Epithelial cell of esophagus (primary cell): Measurements from ENCODE around the gene SCN10A.

ENCODE experiments used
- DNase-seq: peaks from one replicate; pipeline ENCODE4 v3.0.0; 2010; ENCODE audit warnings: low read depth
- H3K4me3 ChIP-seq: 2 replicates; pipeline ENCODE4 v1.5.1; 2011; ENCODE audit warnings: mild to moderate bottlenecking, low read length, control low read depth
- CTCF ChIP-seq: IDR thresholded peaks from 2 replicates; pipeline ENCODE4 v1.5.1; 2011; ENCODE audit warnings: low read depth, mild to moderate bottlenecking, low read length, control low read depth, inconsistent platforms; ENCODE audit not compliant: insufficient read depth; ENCODE audit errors: missing control alignments

The SCN10A gene

GRCh38 chr3:38669668-38670067 lies 146.3 kb downstream of the SCN10A start:
- TF ChIP-seq CTCF, result no peak
- DNase-seq, result no peak

GRCh38 chr3:38662544-38662943 lies 153.5 kb downstream of the SCN10A start:
- peak; percentile 73 for DNase-seq
- no peak overlapping the region for H3K4me3 ChIP-seq
- peak; percentile 58 for TF ChIP-seq CTCF

More at GRCh38 chr3:38669668-38670067, 146.3 kb downstream of the SCN10A start:
- H3K4me3 ChIP-seq, result no peak overlapping the region

GRCh38 chr3:38658841-38659240 lies 157.2 kb downstream of the SCN10A start:
- no peak for DNase-seq
- no peak overlapping the region for H3K4me3 ChIP-seq
- TF ChIP-seq CTCF, result no peak

GRCh38 chr3:38657369-38657768 lies 158.6 kb downstream of the SCN10A start:
- no peak overlapping the region for H3K4me3 ChIP-seq
- no peak for DNase-seq

GRCh38 chr3:38655708-38656300 lies 160.2 kb downstream of the SCN10A start:
- TF ChIP-seq CTCF, result peak; percentile 71
- peak; percentile 62 for DNase-seq
- H3K4me3 ChIP-seq, result no peak overlapping the region

More at GRCh38 chr3:38657369-38657768, 158.6 kb downstream of the SCN10A start:
- TF ChIP-seq CTCF, result no peak

GRCh38 chr3:38653685-38654537 lies 162.1 kb downstream of the SCN10A start:
- H3K4me3 ChIP-seq, result no peak overlapping the region
- no peak for DNase-seq
- TF ChIP-seq CTCF, result no peak
